Upper lobe of left lung (tissue), 6 donors: Measurements from ENCODE around the gene DIO1. TPM values are rescaled to one million over a fixed set of nuclear protein-coding genes. Genes with fewer than 3 reads are reported as not detected.

Experiments
- ATAC-seq, 2 donors: fragments of 200-7000 bp; cut with Tn5 transposase; one replicate each; pipeline ENCODE4 v1.9.1; 2022; ENCODE audit warnings: mild to moderate bottlenecking in 2 of 2, moderate library complexity in 2 of 2; ENCODE audit not compliant: low FRiP score in 2 of 2
- DNase-seq, 2 donors: peaks; one replicate each; pipeline ENCODE4 v3.0.0-alpha.2; 2019 to 2020
- H3K27ac ChIP-seq, 4 donors: fragments of 200-600 bp; sonication (generic); one replicate each; pipeline ENCODE4 v1.5.1; 2016 to 2019
- H3K27me3 ChIP-seq, 4 donors: fragments of 200-600 bp; sonication (generic); one replicate each; pipeline ENCODE4 v1.5.1; 2017 to 2019
- H3K36me3 ChIP-seq, 4 donors: fragments of 200-600 bp; sonication (generic); one replicate each; pipeline ENCODE4 v1.5.1; 2016 to 2019
- H3K4me1 ChIP-seq, 4 donors: fragments of 200-600 bp; sonication (generic); one replicate each; pipeline ENCODE4 v1.5.1; 2018 to 2019
- H3K4me3 ChIP-seq, 4 donors: fragments of 200-600 bp; sonication (generic); one replicate each; pipeline ENCODE4 v1.5.1; 2017 to 2019; ENCODE audit warnings: mild to moderate bottlenecking in 2 of 4, moderate library complexity in 1 of 4
- H3K9me3 ChIP-seq, 4 donors: fragments of 200-600 bp; sonication (generic); one replicate each; pipeline ENCODE4 v1.5.1; 2018 to 2019
- CTCF ChIP-seq, 6 experiments: fragments of 450-650 bp in 4 of 6; fragments of 200-600 bp in 2 of 6; sonication (generic) in 2 of 6; IDR thresholded peaks; one replicate each; pipeline ENCODE4 v1.5.1; 2016 to 2019; ENCODE audit warnings: antibody characterized with exemption in 6 of 6
- EP300 ChIP-seq, 4 donors: sonication (generic); formaldehyde crosslinking; IDR thresholded peaks; one replicate each; pipeline ENCODE4 v1.5.1; 2017; ENCODE audit warnings: antibody characterized with exemption in 4 of 4, control low read depth in 2 of 4
- POLR2A ChIP-seq, 4 donors: fragments of 450-650 bp; IDR thresholded peaks; one replicate each; pipeline ENCODE4 v1.5.1; 2016 to 2017; ENCODE audit warnings: antibody characterized with exemption in 4 of 4, mild to moderate bottlenecking in 2 of 4
- POLR2AphosphoS5 ChIP-seq, 2 donors: sonication (generic); formaldehyde crosslinking; IDR thresholded peaks; one replicate each; pipeline ENCODE4 v1.5.1; 2017; ENCODE audit warnings: antibody characterized with exemption in 2 of 2
- WGBS, 2 donors: methylation state at CpG; one replicate each; pipeline ENCODE4 v1.1.5; 2017 to 2018; 5-methylcytosine and 5-hydroxymethylcytosine counted together
- total RNA-seq, 6 donors: library from RNA; depleted of rRNA in 4 of 6; stranded (reverse); fragments of >200 nt in 4 of 6; gene quantifications; one replicate each; pipeline versions ENCODE4 v1.1.0 to v1.2.1, GENCODE V29; 2016 to 2021
- donor health status: DM: no; HTN: no; CAD: no; lungs with moderate emphysema.
- donor health status: DM: no; HTN: yes; CAD: no; lungs with severe emphysema.

Gene DIO1
- total RNA-seq, 6 donors from 2014 or later = 0.20 TPM; not detected in 5

GRCh38 chr1:53860967-53861411 lies 33.0 kb upstream of the DIO1 start:
- TF ChIP-seq CTCF (IDR thresholded peaks at IDR 0.05) (peak; percentile 39 to 69 (median 52)), POLR2A (IDR thresholded peaks at IDR 0.05) (no peak)
- Histone ChIP-seq H3K4me1 (no peaks in the 10 kb centered on the region), H3K9me3 (no peaks in the 10 kb centered on the region), H3K27ac (no peak overlapping the region), H3K27me3 (no peaks in the 10 kb centered on the region), H3K36me3 (peaks cover 8 to 80% (median 48%) of the 10 kb centered on the region in 4 donors), H3K4me3 (no peak overlapping the region)
- ATAC-seq (peak; percentile 64 to 78), DNase-seq (peak in 1 of 2 donors; percentile 34)

GRCh38 chr1:53862507-53862906 lies 31.5 kb upstream of the DIO1 start:
- no peaks in the 10 kb centered on the region for H3K4me1 ChIP-seq
- DNase-seq (no peak), ATAC-seq (no peak)
- no peaks in the 10 kb centered on the region for H3K9me3 ChIP-seq
- TF ChIP-seq CTCF (IDR thresholded peaks at IDR 0.05) (no peak), POLR2A (IDR thresholded peaks at IDR 0.05) (no peak), EP300 (IDR thresholded peaks at IDR 0.05) (no peak), POLR2AphosphoS5 (IDR thresholded peaks at IDR 0.05) (no peak)
- no peaks in the 10 kb centered on the region for H3K27me3 ChIP-seq
- no peak overlapping the region for H3K4me3 ChIP-seq
- H3K36me3 ChIP-seq = peaks cover 12 to 77% (median 42%) of the 10 kb centered on the region in 4 donors
- H3K27ac ChIP-seq = no peak overlapping the region
- 77 to 86% methylated on average over 7 of the region's 7 CpGs for WGBS, 2 donors

GRCh38 chr1:53868565-53868964 lies 25.4 kb upstream of the DIO1 start:
- ATAC-seq = no peak
- peaks cover 16 to 92% (median 38%) of the 10 kb centered on the region in 4 donors for H3K36me3 ChIP-seq

GRCh38 chr1:53869454-53870117 lies 24.4 kb upstream of the DIO1 start:
- 83 to 86% methylated on average over 11 of the region's 11 CpGs for WGBS, 2 donors
- H3K36me3 ChIP-seq = peaks cover 16 to 87% (median 35%) of the 10 kb centered on the region in 4 donors
- no peaks in the 10 kb centered on the region for H3K4me1 ChIP-seq
- no peak overlapping the region for H3K27ac ChIP-seq
- H3K4me3 ChIP-seq = no peak overlapping the region
- TF ChIP-seq EP300 (IDR thresholded peaks at IDR 0.05) = no peak
- no peak for TF ChIP-seq CTCF (IDR thresholded peaks at IDR 0.05)
- no peak for TF ChIP-seq POLR2AphosphoS5 (IDR thresholded peaks at IDR 0.05)
- no peak for TF ChIP-seq POLR2A (IDR thresholded peaks at IDR 0.05)
- H3K9me3 ChIP-seq = no peaks in the 10 kb centered on the region
- DNase-seq = no peak
- ATAC-seq = no peak
- no peaks in the 10 kb centered on the region for H3K27me3 ChIP-seq

More at GRCh38 chr1:53868565-53868964, 25.4 kb upstream of the DIO1 start:
- Histone ChIP-seq H3K4me3 (no peak overlapping the region), H3K27me3 (no peaks in the 10 kb centered on the region), H3K27ac (no peak overlapping the region), H3K9me3 (no peaks in the 10 kb centered on the region), H3K4me1 (no peaks in the 10 kb centered on the region)
- 84 to 92% methylated on average over 1 of the region's 1 CpG for WGBS, 2 donors
- TF ChIP-seq POLR2A (IDR thresholded peaks at IDR 0.05) = no peak
- TF ChIP-seq EP300 (IDR thresholded peaks at IDR 0.05) = no peak
- no peak for TF ChIP-seq POLR2AphosphoS5 (IDR thresholded peaks at IDR 0.05)
- no peak for TF ChIP-seq CTCF (IDR thresholded peaks at IDR 0.05)
- no peak for DNase-seq

- WGBS, 2 donors = 81 to 82% methylated on average over 4 of the region's 4 CpGs
- TF ChIP-seq CTCF (IDR thresholded peaks at IDR 0.05) = no peak
- TF ChIP-seq POLR2A (IDR thresholded peaks at IDR 0.05) = no peak
- no peak for TF ChIP-seq POLR2AphosphoS5 (IDR thresholded peaks at IDR 0.05)
- TF ChIP-seq EP300 (IDR thresholded peaks at IDR 0.05) = no peak
- ATAC-seq = no peak
- no peaks in the 10 kb centered on the region for H3K9me3 ChIP-seq
- H3K4me3 ChIP-seq = no peak overlapping the region
- no peaks in the 10 kb centered on the region for H3K27me3 ChIP-seq
- no peaks in the 10 kb centered on the region for H3K4me1 ChIP-seq
- peaks cover 16 to 87% (median 38%) of the 10 kb centered on the region in 4 donors for H3K36me3 ChIP-seq
- H3K27ac ChIP-seq = no peak overlapping the region
- no peak for DNase-seq
These were observed 22.8 kb upstream of the DIO1 start for GRCh38 chr1:53871221-53871620.
